ENCODE data around the gene MAGI1.

The MAGI1 gene

DNA sequence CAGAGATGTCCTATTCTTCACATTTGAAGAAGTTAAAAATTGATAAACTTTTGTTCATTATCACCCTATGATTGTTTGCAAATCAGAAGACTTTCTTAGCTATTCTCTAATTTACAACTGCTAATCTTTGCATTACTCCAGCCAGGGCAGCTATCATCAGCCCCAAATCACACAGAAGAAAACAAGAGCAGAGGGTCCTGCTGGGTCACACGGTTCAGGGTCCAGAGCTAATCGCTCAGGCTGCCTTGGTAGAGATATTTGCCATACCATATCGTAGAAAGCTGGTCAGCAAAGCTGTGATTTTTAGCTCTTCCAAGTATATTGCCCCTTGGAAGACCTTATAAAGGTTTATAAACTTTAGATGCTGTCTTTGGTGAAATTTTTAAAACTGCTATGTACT lies 181.4 kb downstream of the MAGI1 start:
- Histone ChIP-seq H3K9me3 (ENCODE audit: insufficient read depth, low read depth, low read length) (no peaks in the 10 kb centered on the region), H4K20me1 (ENCODE audit: insufficient read depth, low read length, poor library complexity, severe bottlenecking) (no peaks in the 10 kb centered on the region), H3K36me3 (ENCODE audit: insufficient read depth, low read length) (no peaks in the 10 kb centered on the region), H3K4me1 (ENCODE audit: insufficient read depth, low read length, poor library complexity, severe bottlenecking) (peaks cover 52% of the 10 kb centered on the region), H3K9ac (ENCODE audit: low read depth, low read length, poor library complexity, severe bottlenecking) (no peak overlapping the region), H2AFZ (ENCODE audit: low read length) (no peak overlapping the region), H3F3A (ENCODE audit: low read depth) (peaks cover 20% of the 10 kb centered on the region), H3K79me2 (ENCODE audit: insufficient read depth, low read length) (no peaks in the 10 kb centered on the region), H3K4me3 (ENCODE audit: low read length, poor library complexity, severe bottlenecking) (peak overlapping the region; percentile 40), H3K4me2 (ENCODE audit: low read depth, low read length, poor library complexity, severe bottlenecking) (peak overlapping the region; percentile 81), H3K27me3 (ENCODE audit: insufficient read depth, low read length, poor library complexity, severe bottlenecking) (no peaks in the 10 kb centered on the region), H3K9me2 (replicated peaks; ENCODE audit: low read depth, low read length) (no peaks in the 10 kb centered on the region)
- TF ChIP-seq, protein P1, sequence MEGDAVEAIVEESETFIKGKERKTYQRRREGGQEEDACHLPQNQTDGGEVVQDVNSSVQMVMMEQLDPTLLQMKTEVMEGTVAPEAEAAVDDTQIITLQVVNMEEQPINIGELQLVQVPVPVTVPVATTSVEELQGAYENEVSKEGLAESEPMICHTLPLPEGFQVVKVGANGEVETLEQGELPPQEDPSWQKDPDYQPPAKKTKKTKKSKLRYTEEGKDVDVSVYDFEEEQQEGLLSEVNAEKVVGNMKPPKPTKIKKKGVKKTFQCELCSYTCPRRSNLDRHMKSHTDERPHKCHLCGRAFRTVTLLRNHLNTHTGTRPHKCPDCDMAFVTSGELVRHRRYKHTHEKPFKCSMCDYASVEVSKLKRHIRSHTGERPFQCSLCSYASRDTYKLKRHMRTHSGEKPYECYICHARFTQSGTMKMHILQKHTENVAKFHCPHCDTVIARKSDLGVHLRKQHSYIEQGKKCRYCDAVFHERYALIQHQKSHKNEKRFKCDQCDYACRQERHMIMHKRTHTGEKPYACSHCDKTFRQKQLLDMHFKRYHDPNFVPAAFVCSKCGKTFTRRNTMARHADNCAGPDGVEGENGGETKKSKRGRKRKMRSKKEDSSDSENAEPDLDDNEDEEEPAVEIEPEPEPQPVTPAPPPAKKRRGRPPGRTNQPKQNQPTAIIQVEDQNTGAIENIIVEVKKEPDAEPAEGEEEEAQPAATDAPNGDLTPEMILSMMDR (conservative IDR thresholded peaks at IDR 0.05; ENCODE audit: low read length), result no peak
- TF ChIP-seq EZH2phosphoT487 (IDR thresholded peaks at IDR 0.05; ENCODE audit: borderline replicate concordance), result no peak

DNA sequence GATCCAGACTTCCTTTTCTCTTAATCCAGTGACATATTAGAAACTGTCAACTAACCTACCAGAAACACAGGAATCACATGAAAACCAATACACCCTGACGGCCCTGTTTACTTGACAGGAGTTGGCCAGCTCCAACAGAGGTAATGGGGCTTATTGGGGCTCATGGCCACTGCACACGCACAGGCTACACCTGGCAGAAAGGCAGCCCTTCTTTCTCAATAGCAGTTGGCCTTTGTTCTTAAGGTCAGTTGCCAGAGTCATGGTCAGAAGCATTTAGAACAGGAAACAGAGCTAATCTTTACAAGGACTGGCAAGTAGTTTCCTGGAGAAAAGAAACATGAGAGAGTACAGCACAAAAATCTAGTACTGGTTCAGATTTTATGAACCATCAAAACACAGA lies 181.8 kb downstream of the MAGI1 start:
- peak overlapping the region; percentile 40 for H3K4me3 ChIP-seq (ENCODE audit: low read length, poor library complexity, severe bottlenecking)
- no peak for TF ChIP-seq EZH2phosphoT487 (IDR thresholded peaks at IDR 0.05; ENCODE audit: borderline replicate concordance)
- TF ChIP-seq, protein P1 (conservative IDR thresholded peaks at IDR 0.05; ENCODE audit: low read length), result no peak
- peaks cover 51% of the 10 kb centered on the region for H3K4me1 ChIP-seq (ENCODE audit: insufficient read depth, low read length, poor library complexity, severe bottlenecking)
- no peak overlapping the region for H2AFZ ChIP-seq (ENCODE audit: low read length)
- peaks cover 20% of the 10 kb centered on the region for H3F3A ChIP-seq (ENCODE audit: low read depth)
- no peaks in the 10 kb centered on the region for H3K79me2 ChIP-seq (ENCODE audit: insufficient read depth, low read length)
- no peaks in the 10 kb centered on the region for H4K20me1 ChIP-seq (ENCODE audit: insufficient read depth, low read length, poor library complexity, severe bottlenecking)
- H3K9ac ChIP-seq (ENCODE audit: low read depth, low read length, poor library complexity, severe bottlenecking), result peak overlapping the region; percentile 65
- H3K27me3 ChIP-seq (ENCODE audit: insufficient read depth, low read length, poor library complexity, severe bottlenecking), result no peaks in the 10 kb centered on the region
- H3K4me2 ChIP-seq (ENCODE audit: low read depth, low read length, poor library complexity, severe bottlenecking), result peak overlapping the region; percentile 81
- H3K9me2 ChIP-seq (replicated peaks; ENCODE audit: low read depth, low read length), result no peaks in the 10 kb centered on the region
- no peaks in the 10 kb centered on the region for H3K9me3 ChIP-seq (ENCODE audit: insufficient read depth, low read depth, low read length)
- H3K36me3 ChIP-seq (ENCODE audit: insufficient read depth, low read length), result no peaks in the 10 kb centered on the region

DNA sequence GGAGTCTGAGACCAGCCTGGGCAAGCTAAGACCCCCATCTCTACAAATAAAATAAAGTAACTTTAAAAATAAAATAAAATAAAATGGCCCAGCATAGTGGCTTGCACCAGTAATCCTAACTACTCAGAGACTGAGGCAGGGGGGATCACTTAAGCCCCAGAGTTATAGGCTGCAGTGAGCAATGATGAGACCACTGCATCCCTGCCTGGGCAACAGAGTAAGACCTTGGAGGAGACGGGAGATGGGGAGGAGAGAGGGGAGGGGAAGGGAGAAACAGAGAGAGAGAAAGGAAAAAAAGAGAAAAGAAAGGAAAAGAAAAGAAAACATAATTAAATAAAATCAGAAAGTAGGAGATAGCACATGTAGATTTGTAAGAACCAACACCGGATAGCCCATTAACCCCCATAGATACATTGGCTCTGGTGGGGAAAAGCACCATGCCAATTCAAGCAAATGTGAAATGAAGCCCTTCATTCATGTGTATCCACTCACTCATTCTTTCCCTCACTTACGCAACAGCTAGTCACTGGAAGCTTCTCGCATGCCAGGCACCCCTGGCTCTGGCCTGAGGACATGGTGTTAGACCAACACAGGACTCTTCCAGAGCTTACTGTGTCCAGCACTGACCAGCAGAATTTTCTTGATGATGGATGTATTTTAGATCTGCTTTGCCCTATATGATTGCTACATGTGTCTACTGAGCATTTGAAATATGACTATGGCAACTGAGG lies 183.2 kb downstream of the MAGI1 start:
- Histone ChIP-seq H3K9me2 (replicated peaks; ENCODE audit: low read depth, low read length) (no peaks in the 10 kb centered on the region), H3F3A (ENCODE audit: low read depth) (peaks cover 20% of the 10 kb centered on the region), H3K27me3 (ENCODE audit: insufficient read depth, low read length, poor library complexity, severe bottlenecking) (no peaks in the 10 kb centered on the region), H3K4me3 (ENCODE audit: low read length, poor library complexity, severe bottlenecking) (peak overlapping the region; percentile 46), H4K20me1 (ENCODE audit: insufficient read depth, low read length, poor library complexity, severe bottlenecking) (no peaks in the 10 kb centered on the region), H2AFZ (ENCODE audit: low read length) (no peak overlapping the region), H3K9me3 (ENCODE audit: insufficient read depth, low read depth, low read length) (no peaks in the 10 kb centered on the region), H3K4me2 (ENCODE audit: low read depth, low read length, poor library complexity, severe bottlenecking) (peak overlapping the region; percentile 81), H3K4me1 (ENCODE audit: insufficient read depth, low read length, poor library complexity, severe bottlenecking) (peaks cover 51% of the 10 kb centered on the region), H3K36me3 (ENCODE audit: insufficient read depth, low read length) (no peaks in the 10 kb centered on the region), H3K9ac (ENCODE audit: low read depth, low read length, poor library complexity, severe bottlenecking) (no peak overlapping the region), H3K79me2 (ENCODE audit: insufficient read depth, low read length) (no peaks in the 10 kb centered on the region)
- TF ChIP-seq, protein P1 (conservative IDR thresholded peaks at IDR 0.05; ENCODE audit: low read length), result no peak
- TF ChIP-seq EZH2phosphoT487 (IDR thresholded peaks at IDR 0.05; ENCODE audit: borderline replicate concordance), result no peak

Data from Loucy (cell line).